GM23338 (cell line): ENCODE results near the gene FAM168A. TPM values are rescaled to one million over a fixed set of nuclear protein-coding genes. Genes with fewer than 3 reads are reported as not detected.
A peak's percentile ranks its signal among the peaks of the same experiment; 100 is the strongest.

ENCODE experiments used
- ATAC-seq: fragments of 200-7000 bp; cut with Tn5 transposase; 3 replicates; pipeline ENCODE4 v1.9.1; 2020
- DNase-seq: peaks from one replicate; pipeline ENCODE4 v3.0.0-alpha.2; 2015; ENCODE audit warnings: low spot score
- H2AFZ ChIP-seq: fragments of 200-600 bp; sonication (generic); 2 replicates; pipeline ENCODE4 v1.8.0; 2016; ENCODE audit warnings: antibody characterized with exemption, mild to moderate bottlenecking, moderate library complexity
- H3F3A ChIP-seq: fragments of 200-600 bp; sonication (generic); replicated peaks from 2 replicates; pipeline ENCODE4 v1.8.0; 2017; ENCODE audit warnings: antibody characterized with exemption, mixed run types, low read depth
- H3K27ac ChIP-seq: fragments of 200-600 bp; sonication (generic); 2 replicates; pipeline ENCODE4 v1.6.1; 2016; ENCODE audit warnings: low read depth
- H3K27me3 ChIP-seq: fragments of 200-600 bp; sonication (generic); 2 replicates; pipeline ENCODE4 v1.8.0; 2016; ENCODE audit warnings: mild to moderate bottlenecking, mixed run types, moderate library complexity; ENCODE audit not compliant: insufficient read depth
- H3K36me3 ChIP-seq: fragments of 200-600 bp; sonication (generic); 2 replicates; pipeline ENCODE4 v1.8.0; 2016; ENCODE audit warnings: mild to moderate bottlenecking; ENCODE audit not compliant: insufficient read depth
- H3K4me1 ChIP-seq: fragments of 200-600 bp; sonication (generic); 2 replicates; pipeline ENCODE4 v1.8.0; 2016; ENCODE audit warnings: mild to moderate bottlenecking, moderate library complexity; ENCODE audit not compliant: insufficient read depth
- H3K4me2 ChIP-seq: fragments of 200-600 bp; sonication (generic); 2 replicates; pipeline ENCODE4 v1.7.1; 2017; ENCODE audit warnings: mixed run types
- H3K4me3 ChIP-seq: fragments of 200-600 bp; sonication (generic); 2 replicates; pipeline ENCODE4 v1.6.1; 2016; ENCODE audit warnings: mixed run types
- H3K79me2 ChIP-seq: fragments of 200-600 bp; sonication (generic); replicated peaks from 2 replicates; pipeline ENCODE4 v1.8.0; 2017; ENCODE audit warnings: mild to moderate bottlenecking; ENCODE audit not compliant: insufficient read depth
- H3K9me2 ChIP-seq: fragments of 200-600 bp; sonication (generic); 2 replicates; pipeline ENCODE4 v1.8.0; 2017; ENCODE audit not compliant: insufficient read depth
- H4K20me1 ChIP-seq: fragments of 200-600 bp; sonication (generic); replicated peaks from 2 replicates; pipeline ENCODE4 v1.8.0; 2017; ENCODE audit warnings: mild to moderate bottlenecking; ENCODE audit not compliant: insufficient read depth
- H3K27ac Mint-ChIP-seq: 2 replicates; pipeline ENCODE4 v1.8.0; 2020; ENCODE audit warnings: inconsistent platforms, mild to moderate bottlenecking, moderate library complexity, mixed read lengths
- H3K27me3 Mint-ChIP-seq: 3 replicates; pipeline ENCODE4 v1.8.0; 2022; ENCODE audit warnings: low read depth, mild to moderate bottlenecking, moderate library complexity, mixed read lengths, inconsistent platforms; ENCODE audit not compliant: insufficient read depth, poor library complexity
- H3K36me3 Mint-ChIP-seq: 3 replicates; pipeline ENCODE4 v1.8.0; 2021; ENCODE audit warnings: low read depth, mild to moderate bottlenecking, inconsistent platforms, moderate library complexity, mixed read lengths
- H3K4me1 Mint-ChIP-seq: 3 replicates; pipeline ENCODE4 v1.8.0; 2020; ENCODE audit warnings: mild to moderate bottlenecking, inconsistent platforms, mixed read lengths
- H3K4me3 Mint-ChIP-seq: 3 replicates; pipeline ENCODE4 v1.8.0; 2021; ENCODE audit warnings: moderate library complexity, mild to moderate bottlenecking, inconsistent platforms, mixed read lengths
- H3K9me3 Mint-ChIP-seq: 3 replicates; pipeline ENCODE4 v1.8.0; 2020; ENCODE audit warnings: moderate library complexity, mild to moderate bottlenecking, inconsistent platforms, mixed read lengths
- EZH2 ChIP-seq: fragments of 200-600 bp; sonication (generic); IDR thresholded peaks from one replicate; pipeline ENCODE4 v1.8.0; 2017; ENCODE audit warnings: antibody characterized with exemption, mild to moderate bottlenecking, low read depth; ENCODE audit not compliant: unreplicated experiment
- EZH2phosphoT487 ChIP-seq: fragments of 200-600 bp; sonication (generic); IDR thresholded peaks from one replicate; pipeline ENCODE4 v1.8.1; 2018; ENCODE audit warnings: antibody characterized with exemption; ENCODE audit not compliant: unreplicated experiment
- JUNB ChIP-seq: IDR thresholded peaks from one replicate; pipeline ENCODE4 v1.6.1; 2016; ENCODE audit warnings: antibody characterized with exemption; ENCODE audit not compliant: unreplicated experiment
- NANOG ChIP-seq: IDR thresholded peaks from 2 replicates; pipeline ENCODE4 v1.6.1; 2016; ENCODE audit warnings: antibody characterized with exemption, borderline replicate concordance
- POLR2AphosphoS5 ChIP-seq: IDR thresholded peaks from 2 replicates; pipeline ENCODE4 v1.6.1; 2016; ENCODE audit warnings: antibody characterized with exemption, low read depth
- STAT1 ChIP-seq: IDR thresholded peaks from one replicate; pipeline ENCODE4 v1.6.1; 2016; ENCODE audit warnings: antibody characterized with exemption; ENCODE audit not compliant: unreplicated experiment
- ZNF114 ChIP-seq: fragments of 250-450 bp; sonication (Bioruptor Pico); IDR thresholded peaks from 2 replicates; pipeline ENCODE4 v1.5.0; 2020; ENCODE audit warnings: mild to moderate bottlenecking, moderate library complexity
- ZNF331 ChIP-seq: fragments of 250-450 bp; sonication (Bioruptor Pico); IDR thresholded peaks from 2 replicates; pipeline ENCODE4 v1.5.0; 2020; ENCODE audit warnings: low read depth, mild to moderate bottlenecking, moderate library complexity
- polyA plus RNA-seq: library from polyadenylated mRNA; unstranded; fragments of >200 nt; fragmentation: Nextera tagmentation; extraction: Ambion mirVana; gene quantifications from 2 replicates; pipeline ENCODE4 v1.2.1, GENCODE V29; 2016
- total RNA-seq: library from RNA; depleted of rRNA; stranded (reverse); fragments of >200 nt; shearing (Covaris generic); gene quantifications from 2 replicates; pipeline ENCODE4 v1.2.3, GENCODE V29; 2014
- TF ChIP-seq, protein P1 (sequence below): IDR thresholded peaks from one replicate; pipeline ENCODE4 v1.6.1; 2018; ENCODE audit warnings: antibody characterized with exemption; ENCODE audit not compliant: unreplicated experiment
- TF ChIP-seq, protein P2 (sequence below), 2 experiments: fragments of 200-600 bp in 1 of 2; sonication (generic) in 1 of 2; conservative IDR thresholded peaks; 2 replicates each; pipeline versions ENCODE4 v1.5.1 to v1.6.1; 2016 to 2017; ENCODE audit warnings: antibody characterized with exemption in 2 of 2, low read depth in 2 of 2, mild to moderate bottlenecking in 2 of 2, moderate library complexity in 1 of 2
- TF ChIP-seq, protein P3 (sequence below): IDR thresholded peaks from 2 replicates; pipeline ENCODE4 v1.6.1; 2016; ENCODE audit warnings: antibody characterized with exemption

The FAM168A gene
- total and polyA plus RNA-seq, 2 experiments from 2014 or later = 8.0 to 20.3 TPM

DNA sequence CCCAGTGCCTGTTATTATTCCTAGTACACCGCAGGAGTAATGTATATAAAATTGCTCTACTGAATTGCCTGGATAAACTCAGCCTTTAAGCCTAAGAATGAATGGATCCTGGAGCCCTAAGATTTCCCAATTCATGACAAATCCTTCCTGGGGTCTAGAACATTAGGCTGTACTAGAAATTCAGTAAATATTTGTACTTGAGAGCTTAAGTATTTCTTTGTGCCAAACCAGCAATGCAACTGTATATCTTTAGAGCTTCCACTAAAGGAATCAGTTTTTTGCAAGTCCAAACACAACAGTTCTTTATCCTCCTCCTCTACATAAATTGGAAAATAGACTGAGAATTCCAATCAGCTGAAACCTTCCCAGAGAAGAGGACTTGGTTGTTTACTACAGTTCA is 65.6 kb downstream of the FAM168A start:
- Histone ChIP-seq H3K4me1 (peaks cover 65% of the 10 kb centered on the region), H4K20me1 (no peaks in the 10 kb centered on the region), H3K4me3 (no peak overlapping the region), H3K36me3 (no peaks in the 10 kb centered on the region), H3K27ac (0 out of 2 replicates have a peak overlapping the region, but pooled peaks have one; percentile 10), H3K9me2 (no peaks in the 10 kb centered on the region), H2AFZ (no peak overlapping the region), H3K27me3 (no peaks in the 10 kb centered on the region), H3K79me2 (peaks cover 30% of the 10 kb centered on the region), H3K4me2 (peak overlapping the region; percentile 53; the same call in 1 of the 2 replicates), H3F3A (no peaks in the 10 kb centered on the region; the same call in 1 of the 2 replicates)
- Mint-ChIP-seq H3K36me3 (peaks cover 8% of the 10 kb centered on the region; the same call in 2 of the 3 replicates), H3K9me3 (no peaks in the 10 kb centered on the region), H3K4me3 (no peak overlapping the region), H3K4me1 (peaks cover 60% of the 10 kb centered on the region), H3K27me3 (no peaks in the 10 kb centered on the region), H3K27ac (peak overlapping the region; percentile 28; the same call in 1 of the 2 replicates)
- TF ChIP-seq, protein P1, sequence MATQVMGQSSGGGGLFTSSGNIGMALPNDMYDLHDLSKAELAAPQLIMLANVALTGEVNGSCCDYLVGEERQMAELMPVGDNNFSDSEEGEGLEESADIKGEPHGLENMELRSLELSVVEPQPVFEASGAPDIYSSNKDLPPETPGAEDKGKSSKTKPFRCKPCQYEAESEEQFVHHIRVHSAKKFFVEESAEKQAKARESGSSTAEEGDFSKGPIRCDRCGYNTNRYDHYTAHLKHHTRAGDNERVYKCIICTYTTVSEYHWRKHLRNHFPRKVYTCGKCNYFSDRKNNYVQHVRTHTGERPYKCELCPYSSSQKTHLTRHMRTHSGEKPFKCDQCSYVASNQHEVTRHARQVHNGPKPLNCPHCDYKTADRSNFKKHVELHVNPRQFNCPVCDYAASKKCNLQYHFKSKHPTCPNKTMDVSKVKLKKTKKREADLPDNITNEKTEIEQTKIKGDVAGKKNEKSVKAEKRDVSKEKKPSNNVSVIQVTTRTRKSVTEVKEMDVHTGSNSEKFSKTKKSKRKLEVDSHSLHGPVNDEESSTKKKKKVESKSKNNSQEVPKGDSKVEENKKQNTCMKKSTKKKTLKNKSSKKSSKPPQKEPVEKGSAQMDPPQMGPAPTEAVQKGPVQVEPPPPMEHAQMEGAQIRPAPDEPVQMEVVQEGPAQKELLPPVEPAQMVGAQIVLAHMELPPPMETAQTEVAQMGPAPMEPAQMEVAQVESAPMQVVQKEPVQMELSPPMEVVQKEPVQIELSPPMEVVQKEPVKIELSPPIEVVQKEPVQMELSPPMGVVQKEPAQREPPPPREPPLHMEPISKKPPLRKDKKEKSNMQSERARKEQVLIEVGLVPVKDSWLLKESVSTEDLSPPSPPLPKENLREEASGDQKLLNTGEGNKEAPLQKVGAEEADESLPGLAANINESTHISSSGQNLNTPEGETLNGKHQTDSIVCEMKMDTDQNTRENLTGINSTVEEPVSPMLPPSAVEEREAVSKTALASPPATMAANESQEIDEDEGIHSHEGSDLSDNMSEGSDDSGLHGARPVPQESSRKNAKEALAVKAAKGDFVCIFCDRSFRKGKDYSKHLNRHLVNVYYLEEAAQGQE = no peak
- ATAC-seq (no peak), DNase-seq (no peak)

DNA sequence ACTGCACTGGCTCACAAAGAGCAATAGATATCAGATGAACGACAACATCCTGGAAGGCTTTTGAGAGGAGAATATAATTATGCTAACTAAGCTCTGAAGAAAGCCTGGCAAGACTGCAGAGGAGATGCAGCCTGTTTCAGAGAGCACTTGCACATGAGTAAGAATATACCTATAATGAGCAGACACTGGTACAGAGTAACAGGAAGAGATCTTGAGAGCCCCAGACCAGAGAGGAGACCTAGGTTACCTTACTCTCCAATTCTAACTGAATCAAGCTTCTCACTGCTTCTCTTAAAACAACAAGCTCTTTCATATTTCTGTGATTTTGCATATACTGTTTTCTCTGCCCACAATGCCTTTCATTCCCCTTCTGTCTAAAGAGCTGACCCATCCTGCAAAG is 66.5 kb downstream of the FAM168A start:
- no peaks in the 10 kb centered on the region for H4K20me1 ChIP-seq
- TF ChIP-seq ZNF331 (CRISPR knock-in tag) = no peak
- no peak for TF ChIP-seq STAT1
- TF ChIP-seq, protein P2, sequence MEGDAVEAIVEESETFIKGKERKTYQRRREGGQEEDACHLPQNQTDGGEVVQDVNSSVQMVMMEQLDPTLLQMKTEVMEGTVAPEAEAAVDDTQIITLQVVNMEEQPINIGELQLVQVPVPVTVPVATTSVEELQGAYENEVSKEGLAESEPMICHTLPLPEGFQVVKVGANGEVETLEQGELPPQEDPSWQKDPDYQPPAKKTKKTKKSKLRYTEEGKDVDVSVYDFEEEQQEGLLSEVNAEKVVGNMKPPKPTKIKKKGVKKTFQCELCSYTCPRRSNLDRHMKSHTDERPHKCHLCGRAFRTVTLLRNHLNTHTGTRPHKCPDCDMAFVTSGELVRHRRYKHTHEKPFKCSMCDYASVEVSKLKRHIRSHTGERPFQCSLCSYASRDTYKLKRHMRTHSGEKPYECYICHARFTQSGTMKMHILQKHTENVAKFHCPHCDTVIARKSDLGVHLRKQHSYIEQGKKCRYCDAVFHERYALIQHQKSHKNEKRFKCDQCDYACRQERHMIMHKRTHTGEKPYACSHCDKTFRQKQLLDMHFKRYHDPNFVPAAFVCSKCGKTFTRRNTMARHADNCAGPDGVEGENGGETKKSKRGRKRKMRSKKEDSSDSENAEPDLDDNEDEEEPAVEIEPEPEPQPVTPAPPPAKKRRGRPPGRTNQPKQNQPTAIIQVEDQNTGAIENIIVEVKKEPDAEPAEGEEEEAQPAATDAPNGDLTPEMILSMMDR (conservative IDR thresholded peaks at IDR 0.05; ENCODE audit: low read depth in 2 of 2) = no peak
- no peak for TF ChIP-seq JUNB
- TF ChIP-seq NANOG = no peak
- TF ChIP-seq EZH2phosphoT487 = no peak
- TF ChIP-seq EZH2 = no peak
- TF ChIP-seq ZNF114 (CRISPR knock-in tag) = no peak
- TF ChIP-seq, protein P3, sequence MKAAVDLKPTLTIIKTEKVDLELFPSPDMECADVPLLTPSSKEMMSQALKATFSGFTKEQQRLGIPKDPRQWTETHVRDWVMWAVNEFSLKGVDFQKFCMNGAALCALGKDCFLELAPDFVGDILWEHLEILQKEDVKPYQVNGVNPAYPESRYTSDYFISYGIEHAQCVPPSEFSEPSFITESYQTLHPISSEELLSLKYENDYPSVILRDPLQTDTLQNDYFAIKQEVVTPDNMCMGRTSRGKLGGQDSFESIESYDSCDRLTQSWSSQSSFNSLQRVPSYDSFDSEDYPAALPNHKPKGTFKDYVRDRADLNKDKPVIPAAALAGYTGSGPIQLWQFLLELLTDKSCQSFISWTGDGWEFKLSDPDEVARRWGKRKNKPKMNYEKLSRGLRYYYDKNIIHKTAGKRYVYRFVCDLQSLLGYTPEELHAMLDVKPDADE = no peak
- TF ChIP-seq, protein P1 = no peak
- TF ChIP-seq POLR2AphosphoS5 = no peak

More for the DNA sequence above, 66.5 kb downstream of the FAM168A start:
- Histone ChIP-seq H3F3A (no peaks in the 10 kb centered on the region; the same call in 1 of the 2 replicates), H3K79me2 (peaks cover 28% of the 10 kb centered on the region), H3K27me3 (no peaks in the 10 kb centered on the region), H3K36me3 (no peaks in the 10 kb centered on the region), H3K9me2 (no peaks in the 10 kb centered on the region), H3K4me1 (peaks cover 67% of the 10 kb centered on the region), H2AFZ (no peak overlapping the region), H3K27ac (0 out of 2 replicates have a peak overlapping the region, but pooled peaks have one; percentile 29), H3K4me3 (no peak overlapping the region), H3K4me2 (peak overlapping the region; percentile 63)
- Mint-ChIP-seq H3K36me3 (peaks cover 6% of the 10 kb centered on the region; the same call in 2 of the 3 replicates), H3K4me3 (no peak overlapping the region), H3K9me3 (no peaks in the 10 kb centered on the region), H3K27ac (peak overlapping the region; percentile 70; the same call in 1 of the 2 replicates), H3K4me1 (peaks cover 65% of the 10 kb centered on the region), H3K27me3 (no peaks in the 10 kb centered on the region)
- DNase-seq = no peak
- ATAC-seq = no peak
